A549 (cell line): ENCODE data around the gene SHANK3.
"Not testable (repeated sequence)": the region's sequence is repeated elsewhere in the genome, so short reads cannot be mapped to it uniquely, and the experiment has no call there.

Experiments
- CTCF ChIP-seq: fragments of >200 bp; sonication (Bioruptor Twin); formaldehyde crosslinking; IDR thresholded peaks from 3 replicates; pipeline ENCODE4 v1.5.1; 2016
- JUN ChIP-seq, 2 experiments: fragments of >200 bp; sonication (Bioruptor Twin); formaldehyde crosslinking; IDR thresholded peaks; 2 replicates in 1 of 2; 3 replicates in 1 of 2; pipeline ENCODE4 v1.6.1; 2016 to 2017
- JUNB ChIP-seq: fragments of >200 bp; sonication (Bioruptor Twin); formaldehyde crosslinking; IDR thresholded peaks from 2 replicates; pipeline ENCODE4 v1.6.1; 2016
- ZSCAN20 ChIP-seq: fragments of 250-450 bp; sonication (Bioruptor Pico); IDR thresholded peaks from 2 replicates; pipeline ENCODE4 v1.8.0; 2022; ENCODE audit warnings: mild to moderate bottlenecking, moderate library complexity

- not testable (repeated sequence) for TF ChIP-seq CTCF; JUNB; JUN (IDR thresholded peaks at IDR 0.05); ZSCAN20 (CRISPR knock-in tag)
These were observed 29.4 kb upstream of the SHANK3 start for GRCh38 chr22:50643021-50643820.
